ENCODE measurements around the gene MALSU1. TPM values are rescaled to one million over a fixed set of nuclear protein-coding genes. Genes with fewer than 3 reads are reported as not detected.

The MALSU1 gene
- total RNA-seq, 5 donors from 2014 or later (not counting 1 experiment from before 2014, with no cell fraction given): 29.0 to 39.6 (median 37.9) TPM

DNA sequence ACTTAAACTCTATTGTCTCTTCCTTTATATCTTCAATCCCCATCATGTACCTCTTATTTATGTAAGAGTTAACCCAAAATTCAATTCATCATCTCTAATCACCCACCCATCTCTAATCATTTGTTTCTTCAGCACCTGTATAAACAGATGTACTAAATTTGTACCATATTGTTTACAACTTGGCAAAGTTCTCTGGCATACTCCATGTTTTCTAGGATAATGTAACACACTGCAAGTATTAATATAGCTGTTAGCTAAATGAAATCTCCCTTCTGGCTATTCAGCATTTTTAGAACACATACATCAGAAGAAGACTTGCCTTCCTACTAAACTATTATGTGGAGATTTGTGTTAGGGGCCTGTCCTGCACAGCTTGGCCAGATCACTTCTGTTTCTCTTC is 33.1 kb downstream of the MALSU1 start:
- ChIA-PET CTCF (no interaction called here), POLR2A (interaction anchor here in 1 of 2 donors (0.6 kb wide), 1 partner anchor 554 kb away, joined by 3 read pairs; no protein-coding TSS in a partner anchor)
- peaks cover 0 to 7% of the 10 kb centered on the region in 2 donors for H3K36me3 ChIP-seq (ENCODE audit: control insufficient read depth in 2 of 2, extremely low read depth in 1 of 2, insufficient read depth in 1 of 2, low read length in 1 of 2)
- no peak for ATAC-seq (replicated peaks in 1 of 4)
- Mint-ChIP-seq H3K27ac (no peak overlapping the region), H3K9me3 (no peaks in the 10 kb centered on the region), H3K4me3 (no peak overlapping the region), H3K27me3 (no peaks in the 10 kb centered on the region), H3K36me3 (no peaks in the 10 kb centered on the region), H3K4me1 (no peaks in the 10 kb centered on the region)
- no peak overlapping the region for H3K27ac ChIP-seq (ENCODE audit: low read length)
- H3K27me3 ChIP-seq (replicated peaks in 1 of 2; ENCODE audit: control insufficient read depth in 2 of 2, extremely low read depth in 1 of 2, insufficient read depth in 2 of 2, low read length in 1 of 2): peaks cover 0 to 5% of the 10 kb centered on the region in 2 experiments
- no peak for DNase-seq
- no peak overlapping the region for H3K4me3 ChIP-seq (ENCODE audit: control insufficient read depth in 1 of 2, extremely low read depth in 1 of 2, low read length in 1 of 2)
- no peaks in the 10 kb centered on the region for H3K9me3 ChIP-seq
- no peaks in the 10 kb centered on the region for H3K4me1 ChIP-seq (ENCODE audit: control insufficient read depth in 1 of 2, extremely low read depth in 1 of 2, insufficient read depth in 2 of 2, low read length in 2 of 2)

DNA sequence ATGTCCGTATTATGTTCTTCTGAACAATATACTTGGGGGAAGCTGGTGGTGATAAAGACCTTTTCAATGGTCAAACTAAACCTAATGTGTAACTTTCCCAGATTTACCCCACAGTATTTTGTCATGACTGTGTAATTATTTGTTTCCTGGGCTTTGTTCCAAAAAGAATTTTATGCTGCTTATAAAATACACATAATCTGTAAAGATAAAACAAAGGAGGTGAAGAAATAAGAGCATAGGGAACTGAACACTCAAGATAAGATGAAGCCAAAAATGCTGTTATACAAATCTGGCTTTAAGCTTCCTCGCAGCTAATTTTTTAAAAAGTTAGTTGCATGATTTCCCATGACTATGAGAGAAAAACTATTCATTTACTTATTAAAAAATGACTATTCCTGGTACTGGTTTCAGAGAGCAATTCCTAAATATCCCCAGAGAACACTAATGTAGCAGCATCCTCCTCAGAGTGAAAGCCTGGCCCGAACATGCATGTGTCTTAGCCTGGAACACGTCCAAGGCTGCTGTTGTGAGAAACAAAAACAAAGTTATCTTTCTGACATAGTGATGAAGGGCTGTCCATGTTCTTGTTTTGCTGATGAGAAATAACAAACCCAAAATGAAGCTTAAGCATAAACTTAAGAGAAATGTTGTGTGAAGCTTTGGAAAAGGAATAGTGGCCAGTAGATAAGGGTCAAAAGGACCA is 33.9 kb downstream of the MALSU1 start:
- no peak overlapping the region for H3K4me3 ChIP-seq (ENCODE audit: control insufficient read depth in 1 of 2, extremely low read depth in 1 of 2, low read length in 1 of 2)
- H3K27ac ChIP-seq (ENCODE audit: low read length): no peak overlapping the region
- Mint-ChIP-seq H3K4me1 (no peaks in the 10 kb centered on the region), H3K27me3 (peaks cover 2 to 3% of the 10 kb centered on the region in 2 donors), H3K4me3 (no peak overlapping the region), H3K9me3 (no peaks in the 10 kb centered on the region), H3K36me3 (no peaks in the 10 kb centered on the region), H3K27ac (no peak overlapping the region)
- H3K4me1 ChIP-seq (ENCODE audit: control insufficient read depth in 1 of 2, extremely low read depth in 1 of 2, insufficient read depth in 2 of 2, low read length in 2 of 2): no peaks in the 10 kb centered on the region
- DNase-seq (no peak), ATAC-seq (replicated peaks in 1 of 4) (no peak)
- H3K36me3 ChIP-seq (ENCODE audit: control insufficient read depth in 2 of 2, extremely low read depth in 1 of 2, insufficient read depth in 1 of 2, low read length in 1 of 2): peaks cover 0 to 9% of the 10 kb centered on the region in 2 donors
- H3K27me3 ChIP-seq (replicated peaks in 1 of 2; ENCODE audit: control insufficient read depth in 2 of 2, extremely low read depth in 1 of 2, insufficient read depth in 2 of 2, low read length in 1 of 2): peaks cover 0 to 7% of the 10 kb centered on the region in 2 experiments
- CTCF ChIA-PET: interaction anchor here in 1 of 2 donors (0.9 kb wide), 1 partner anchor 25 kb away, joined by 3 read pairs; no protein-coding TSS in a partner anchor
- POLR2A ChIA-PET: interaction anchor here in 1 of 2 donors (0.6 kb wide), 1 partner anchor 555 kb away, joined by 3 read pairs; no protein-coding TSS in a partner anchor
- no CpG with 5 or more reads among the region's 4 CpGs for WGBS (ENCODE audit: insufficient coverage)
- H3K9me3 ChIP-seq: no peaks in the 10 kb centered on the region

DNA sequence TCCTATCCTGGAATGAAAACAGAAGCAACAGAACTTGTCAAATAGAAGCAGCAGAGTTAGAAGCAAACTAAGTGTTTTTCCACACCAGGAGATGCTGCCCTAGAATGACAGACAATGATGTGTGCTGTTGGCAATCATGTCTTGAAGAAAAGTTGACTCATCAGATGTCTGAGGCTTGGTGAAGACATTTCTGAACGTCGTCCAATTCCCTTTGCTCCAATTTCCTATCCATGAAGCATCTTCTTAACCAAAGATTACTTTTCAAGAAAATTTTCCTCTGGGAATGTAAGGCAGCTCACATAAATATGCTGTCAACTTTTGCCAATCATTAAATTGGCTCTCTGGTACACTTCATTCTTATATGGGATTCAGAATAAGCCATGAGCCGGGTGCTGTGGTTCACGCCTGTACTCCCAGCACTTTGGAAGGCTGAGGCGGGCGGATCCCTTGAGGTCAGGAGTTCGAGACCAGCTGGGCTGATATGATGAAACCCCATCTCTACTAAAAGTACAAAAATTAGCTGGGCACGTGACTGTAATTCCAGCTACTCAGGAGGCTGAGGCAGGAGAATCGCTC is 34.6 kb downstream of the MALSU1 start:
- no peak overlapping the region for H3K4me3 ChIP-seq (ENCODE audit: control insufficient read depth in 1 of 2, extremely low read depth in 1 of 2, low read length in 1 of 2)
- no peak overlapping the region for H3K4me3 Mint-ChIP-seq
- H3K4me1 ChIP-seq (ENCODE audit: control insufficient read depth in 1 of 2, extremely low read depth in 1 of 2, insufficient read depth in 2 of 2, low read length in 2 of 2): no peaks in the 10 kb centered on the region
- peaks cover 0 to 9% of the 10 kb centered on the region in 2 donors for H3K36me3 ChIP-seq (ENCODE audit: control insufficient read depth in 2 of 2, extremely low read depth in 1 of 2, insufficient read depth in 1 of 2, low read length in 1 of 2)
- ChIA-PET POLR2A (no interaction called here), CTCF (interaction anchor here in 1 of 2 donors (0.9 kb wide), 1 partner anchor 24 kb away, joined by 3 read pairs; no protein-coding TSS in a partner anchor)
- DNase-seq (no peak), ATAC-seq (replicated peaks in 1 of 4) (no peak)
- 66% methylated on average over 4 of the region's 9 CpGs for WGBS (ENCODE audit: insufficient coverage)
- H3K27ac Mint-ChIP-seq: no peak overlapping the region
- no peaks in the 10 kb centered on the region for H3K36me3 Mint-ChIP-seq
- H3K27me3 Mint-ChIP-seq: peaks cover 2 to 3% of the 10 kb centered on the region in 2 donors
- H3K27me3 ChIP-seq (replicated peaks in 1 of 2; ENCODE audit: control insufficient read depth in 2 of 2, extremely low read depth in 1 of 2, insufficient read depth in 2 of 2, low read length in 1 of 2): peaks cover 0 to 7% of the 10 kb centered on the region in 2 experiments
- H3K27ac ChIP-seq (ENCODE audit: low read length): no peak overlapping the region
- no peaks in the 10 kb centered on the region for H3K9me3 Mint-ChIP-seq
- no peaks in the 10 kb centered on the region for H3K4me1 Mint-ChIP-seq
- no peaks in the 10 kb centered on the region for H3K9me3 ChIP-seq

DNA sequence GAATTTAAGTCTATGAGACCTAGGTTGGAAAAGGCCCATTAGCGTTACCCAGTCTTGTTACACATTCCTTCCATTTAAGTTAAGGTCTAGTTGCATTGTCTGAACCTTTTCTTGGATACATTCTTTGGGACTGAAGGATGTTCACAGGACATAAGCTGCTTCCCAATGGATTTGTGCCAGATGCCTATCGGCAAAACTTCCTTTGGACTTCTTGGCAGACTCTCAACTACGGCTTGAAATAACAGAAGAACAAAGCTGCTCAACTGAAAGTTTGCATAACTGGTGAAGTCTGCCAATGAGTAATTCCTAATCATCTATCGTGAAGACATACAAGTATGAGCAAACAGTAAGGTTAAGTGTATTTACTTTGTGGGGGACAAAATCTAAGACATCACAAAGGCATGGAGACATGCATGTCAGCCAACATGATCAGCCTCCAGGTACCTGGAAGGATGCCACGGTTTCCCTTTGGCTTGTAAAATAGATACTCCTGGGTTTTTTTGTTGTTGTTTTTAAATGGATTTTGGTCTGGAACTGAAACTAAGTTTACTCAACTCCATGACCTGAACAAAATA is 35.4 kb downstream of the MALSU1 start:
- 83% methylated on average over 1 of the region's 5 CpGs for WGBS (ENCODE audit: insufficient coverage)

DNA sequence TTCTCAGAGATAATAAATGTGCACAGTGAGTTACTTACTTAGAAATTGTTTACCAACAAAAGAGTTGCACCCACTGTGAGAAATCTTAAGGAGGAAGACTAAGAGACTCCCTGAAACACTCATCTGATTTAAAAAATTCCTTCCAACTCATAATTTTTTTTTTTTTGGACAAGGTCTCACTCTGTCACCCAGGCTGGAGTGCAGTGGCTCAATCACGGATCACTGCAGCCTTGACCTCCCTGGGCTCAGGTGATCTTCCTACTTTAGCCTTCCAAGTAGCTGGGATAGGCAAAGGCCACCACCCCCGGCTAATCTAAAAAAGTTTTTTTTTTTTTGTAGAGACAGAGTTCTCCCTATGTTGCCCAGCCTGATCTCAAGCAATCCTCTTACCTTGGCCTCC is 36.0 kb downstream of the MALSU1 start:
- Mint-ChIP-seq H3K27me3 (peaks cover 2 to 10% of the 10 kb centered on the region in 2 donors), H3K36me3 (peaks cover 3% of the 10 kb centered on the region), H3K4me3 (no peak overlapping the region), H3K9me3 (no peaks in the 10 kb centered on the region), H3K27ac (no peak overlapping the region), H3K4me1 (no peaks in the 10 kb centered on the region)
- ChIA-PET CTCF (no interaction called here), POLR2A (no interaction called here)
- DNase-seq (no peak), ATAC-seq (replicated peaks in 1 of 4) (no peak)
- H3K4me1 ChIP-seq (ENCODE audit: control insufficient read depth in 1 of 2, extremely low read depth in 1 of 2, insufficient read depth in 2 of 2, low read length in 2 of 2): no peaks in the 10 kb centered on the region
- H3K36me3 ChIP-seq (ENCODE audit: control insufficient read depth in 2 of 2, extremely low read depth in 1 of 2, insufficient read depth in 1 of 2, low read length in 1 of 2): peaks cover 0 to 9% of the 10 kb centered on the region in 2 donors
- WGBS (ENCODE audit: insufficient coverage): 100% methylated on average over 2 of the region's 2 CpGs
- H3K9me3 ChIP-seq: no peaks in the 10 kb centered on the region
- H3K4me3 ChIP-seq (ENCODE audit: control insufficient read depth in 1 of 2, extremely low read depth in 1 of 2, low read length in 1 of 2): no peak overlapping the region
- peaks cover 0 to 7% of the 10 kb centered on the region in 2 experiments for H3K27me3 ChIP-seq (replicated peaks in 1 of 2; ENCODE audit: control insufficient read depth in 2 of 2, extremely low read depth in 1 of 2, insufficient read depth in 2 of 2, low read length in 1 of 2)
- H3K27ac ChIP-seq (ENCODE audit: low read length): no peak overlapping the region

More for the DNA sequence above, 35.4 kb downstream of the MALSU1 start:
- ATAC-seq (replicated peaks in 1 of 4): no peak
- peaks cover 2 to 10% of the 10 kb centered on the region in 2 donors for H3K27me3 Mint-ChIP-seq
- H3K4me3 Mint-ChIP-seq: no peak overlapping the region
- H3K9me3 ChIP-seq: no peaks in the 10 kb centered on the region
- peaks cover 0 to 7% of the 10 kb centered on the region in 2 experiments for H3K27me3 ChIP-seq (replicated peaks in 1 of 2; ENCODE audit: control insufficient read depth in 2 of 2, extremely low read depth in 1 of 2, insufficient read depth in 2 of 2, low read length in 1 of 2)
- CTCF ChIA-PET: no interaction called here
- H3K4me1 ChIP-seq (ENCODE audit: control insufficient read depth in 1 of 2, extremely low read depth in 1 of 2, insufficient read depth in 2 of 2, low read length in 2 of 2): no peaks in the 10 kb centered on the region
- H3K27ac Mint-ChIP-seq: no peak overlapping the region
- peaks cover 0 to 9% of the 10 kb centered on the region in 2 donors for H3K36me3 ChIP-seq (ENCODE audit: control insufficient read depth in 2 of 2, extremely low read depth in 1 of 2, insufficient read depth in 1 of 2, low read length in 1 of 2)
- peaks cover 3% of the 10 kb centered on the region for H3K36me3 Mint-ChIP-seq
- no peak overlapping the region for H3K27ac ChIP-seq (ENCODE audit: low read length)
- H3K4me1 Mint-ChIP-seq: no peaks in the 10 kb centered on the region
- POLR2A ChIA-PET: no interaction called here
- H3K9me3 Mint-ChIP-seq: no peaks in the 10 kb centered on the region
- DNase-seq: no peak
- no peak overlapping the region for H3K4me3 ChIP-seq (ENCODE audit: control insufficient read depth in 1 of 2, extremely low read depth in 1 of 2, low read length in 1 of 2)

DNA sequence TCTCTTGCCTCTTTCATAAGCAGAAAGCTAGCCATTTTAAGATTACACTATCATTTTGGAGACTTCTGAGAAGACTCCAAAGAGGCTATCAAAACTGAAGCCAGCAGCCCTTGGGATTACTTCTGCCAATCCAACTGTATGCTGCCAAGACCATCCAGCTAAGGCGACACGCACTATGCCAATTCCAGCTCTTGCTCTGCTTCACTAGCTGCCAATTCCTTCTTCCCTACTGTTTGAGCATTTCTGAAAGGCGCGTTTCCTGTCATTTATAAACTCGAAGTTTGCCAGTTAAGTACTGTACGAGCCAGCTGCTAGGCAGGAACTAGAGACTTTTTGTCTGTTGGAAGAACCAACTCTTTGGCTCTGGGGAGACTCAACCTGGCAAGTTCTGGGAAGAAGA is 36.5 kb downstream of the MALSU1 start:
- ATAC-seq (replicated peaks in 1 of 4) (no peak), DNase-seq (no peak)
- H3K27me3 ChIP-seq (replicated peaks in 1 of 2; ENCODE audit: control insufficient read depth in 2 of 2, extremely low read depth in 1 of 2, insufficient read depth in 2 of 2, low read length in 1 of 2): peaks cover 0 to 7% of the 10 kb centered on the region in 2 experiments
- peaks cover 0 to 9% of the 10 kb centered on the region in 2 donors for H3K36me3 ChIP-seq (ENCODE audit: control insufficient read depth in 2 of 2, extremely low read depth in 1 of 2, insufficient read depth in 1 of 2, low read length in 1 of 2)
- Mint-ChIP-seq H3K4me1 (no peaks in the 10 kb centered on the region), H3K4me3 (no peak overlapping the region), H3K27me3 (peaks cover 2 to 10% of the 10 kb centered on the region in 2 donors), H3K36me3 (peaks cover 3% of the 10 kb centered on the region), H3K27ac (no peak overlapping the region), H3K9me3 (no peaks in the 10 kb centered on the region)
- H3K4me3 ChIP-seq (ENCODE audit: control insufficient read depth in 1 of 2, extremely low read depth in 1 of 2, low read length in 1 of 2): no peak overlapping the region
- ChIA-PET CTCF (no interaction called here), POLR2A (no interaction called here)
- no peaks in the 10 kb centered on the region for H3K4me1 ChIP-seq (ENCODE audit: control insufficient read depth in 1 of 2, extremely low read depth in 1 of 2, insufficient read depth in 2 of 2, low read length in 2 of 2)
- H3K27ac ChIP-seq (ENCODE audit: low read length): no peak overlapping the region
- H3K9me3 ChIP-seq: no peaks in the 10 kb centered on the region
- WGBS (ENCODE audit: insufficient coverage): 51% methylated on average over 4 of the region's 6 CpGs

All from T-cell (primary cell).